ENCODE data around the gene PFN4.
"Not testable (repeated sequence)": the region's sequence is repeated elsewhere in the genome, so short reads cannot be mapped to it uniquely, and the experiment has no call there.

The PFN4 gene

DNA sequence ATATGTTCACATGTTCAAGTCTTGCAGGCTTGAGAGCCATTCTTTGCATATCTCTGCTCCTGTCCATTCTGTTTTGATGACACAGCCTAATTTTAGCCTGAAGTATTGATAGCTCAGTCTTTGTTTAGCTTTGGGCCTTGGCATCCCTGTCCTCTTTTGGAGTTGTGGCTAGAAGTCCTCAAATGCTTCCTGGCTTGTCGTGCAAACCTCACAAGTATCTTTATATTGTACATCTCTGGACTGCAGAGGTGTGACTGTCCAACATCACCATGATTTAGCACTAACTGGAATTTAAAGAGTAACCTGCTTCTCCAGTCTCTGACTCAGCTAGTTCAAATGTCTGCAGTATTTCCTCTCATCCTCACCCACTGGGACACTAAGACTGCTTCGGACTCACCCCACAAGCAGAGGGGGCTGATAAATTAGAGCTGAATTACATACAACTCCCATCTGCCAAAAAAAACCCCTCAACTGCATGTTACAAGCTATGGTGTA is 11.7 kb downstream of the PFN4 start:
- peak; percentile 57 for DNase-seq (ENCODE audit: low read depth)

DNA sequence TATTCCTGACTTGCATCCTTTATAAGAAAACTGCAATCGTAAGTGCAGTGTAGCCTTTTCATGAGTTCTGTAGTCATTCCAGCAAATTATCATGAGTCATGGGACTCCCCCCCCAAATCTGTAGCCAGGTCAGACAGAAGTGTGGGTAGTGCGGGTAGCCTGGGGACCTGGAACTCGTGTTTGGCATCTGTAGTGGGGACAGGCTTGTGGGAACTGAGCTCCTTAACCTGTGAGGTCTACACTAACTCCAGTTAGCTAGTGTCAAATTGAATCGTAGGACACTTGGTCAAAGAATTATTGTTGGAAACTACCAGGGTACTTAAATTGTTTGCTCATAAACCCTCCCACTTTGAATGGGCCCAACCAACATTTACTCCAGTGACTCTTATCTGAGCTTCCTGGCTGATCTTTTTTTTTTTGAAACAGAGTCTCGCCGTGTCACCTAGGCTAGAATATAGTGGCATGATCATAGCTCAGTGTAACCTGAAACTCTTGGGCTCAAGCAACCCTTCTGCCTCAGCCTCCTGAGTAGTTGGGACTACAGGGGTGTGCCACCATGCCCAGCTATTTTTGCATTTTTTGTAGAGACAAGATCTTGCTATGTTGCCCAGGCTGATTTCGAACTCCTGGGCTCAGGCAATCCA is 12.4 kb downstream of the PFN4 start:
- no peak for DNase-seq (ENCODE audit: low read depth)

DNA sequence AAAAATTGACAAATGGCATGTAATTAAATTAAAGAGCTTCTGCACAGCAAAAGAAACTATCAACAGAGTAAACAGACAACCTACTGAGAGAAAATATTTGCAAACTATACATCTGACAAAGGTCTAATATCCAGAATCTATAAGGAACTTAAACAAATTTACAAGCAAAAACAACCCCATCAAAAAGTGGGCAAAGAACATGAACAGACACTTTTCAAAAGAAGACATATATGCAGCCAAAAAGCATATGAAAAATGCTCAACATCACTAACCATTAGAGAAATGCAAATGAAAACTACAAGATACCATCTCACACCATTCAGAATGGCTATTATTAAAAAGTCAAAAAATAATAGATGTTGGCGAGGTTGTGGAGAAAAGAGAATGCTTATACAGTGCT is 13.7 kb downstream of the PFN4 start:
- not testable (repeated sequence) for DNase-seq (ENCODE audit: low read depth)

DNA sequence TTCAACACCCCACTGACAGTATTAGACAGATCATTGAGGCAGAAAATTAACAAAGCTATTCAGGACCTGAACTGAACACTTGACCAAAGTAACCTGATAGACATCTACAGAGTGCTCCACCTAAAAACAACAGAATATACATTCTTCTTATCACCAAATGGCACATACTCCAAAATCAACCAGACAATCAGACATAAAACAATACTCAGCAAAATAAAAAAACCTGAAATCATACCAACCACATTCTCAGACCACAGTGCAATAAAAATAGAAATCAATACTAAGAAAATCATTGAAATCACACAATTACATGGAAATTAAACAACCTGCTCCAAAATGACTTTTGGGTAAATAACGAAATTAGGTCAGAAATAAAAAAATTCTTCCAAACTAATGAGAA is 15.8 kb downstream of the PFN4 start:
- no peak for DNase-seq (ENCODE audit: low read depth)

DNA sequence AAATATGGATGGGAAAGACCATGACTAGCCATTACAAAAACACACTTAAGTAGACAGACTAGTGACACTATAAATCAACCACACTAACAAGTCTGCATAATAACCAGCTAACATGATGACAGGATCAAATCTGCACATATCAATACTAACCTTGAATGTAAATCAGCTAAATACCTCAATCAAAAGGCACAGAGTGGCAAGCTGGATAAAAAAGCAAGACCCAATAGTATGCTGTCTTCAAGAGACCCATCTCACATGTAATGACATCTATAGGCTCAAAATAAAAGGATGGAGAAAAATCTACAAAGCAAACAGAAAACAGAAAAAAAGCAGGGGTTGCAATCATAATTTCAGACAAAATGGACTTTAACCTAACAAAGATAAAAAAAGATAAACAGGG is 16.3 kb downstream of the PFN4 start:
- DNase-seq (ENCODE audit: low read depth): no peak

DNA sequence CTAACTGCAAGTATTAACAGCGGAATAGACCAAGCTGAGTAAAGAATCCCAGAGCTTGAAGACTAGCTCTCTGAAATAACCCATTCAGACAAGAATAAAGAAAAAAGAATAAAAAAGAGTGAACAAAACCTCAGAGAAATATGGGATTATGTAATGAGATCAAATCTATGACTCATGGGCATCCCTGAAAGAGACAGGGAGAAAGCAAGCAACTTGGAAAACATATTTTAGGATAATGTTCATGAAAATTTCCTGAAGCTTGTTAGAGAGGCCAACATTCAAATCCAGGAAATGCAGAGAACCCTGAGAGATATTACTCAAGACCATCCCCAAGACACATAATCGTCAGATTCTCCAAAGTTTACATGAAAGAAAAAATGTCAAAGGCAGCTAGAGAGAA is 17.3 kb downstream of the PFN4 start:
- DNase-seq (ENCODE audit: low read depth): peak; percentile 28

DNA sequence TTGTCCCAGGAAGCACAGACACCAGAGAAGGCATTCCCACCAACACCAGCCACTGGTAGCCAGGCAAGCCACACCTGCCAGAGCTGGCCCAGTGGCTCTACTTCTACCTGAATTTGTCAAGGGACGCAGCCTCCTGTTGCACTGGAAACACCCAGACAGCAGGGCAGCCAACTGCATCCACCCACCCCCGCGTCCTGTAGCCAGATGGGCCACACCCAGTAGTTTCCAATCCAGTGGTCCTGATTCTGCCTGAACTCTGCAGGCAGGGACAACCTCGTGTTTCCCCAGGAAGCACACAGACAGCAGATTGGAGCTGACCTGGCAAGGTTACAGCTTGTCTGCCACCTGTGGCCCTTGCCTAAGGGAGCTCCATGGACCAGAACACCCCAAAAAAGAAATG is 18.2 kb downstream of the PFN4 start:
- DNase-seq (ENCODE audit: low read depth): no peak

DNA sequence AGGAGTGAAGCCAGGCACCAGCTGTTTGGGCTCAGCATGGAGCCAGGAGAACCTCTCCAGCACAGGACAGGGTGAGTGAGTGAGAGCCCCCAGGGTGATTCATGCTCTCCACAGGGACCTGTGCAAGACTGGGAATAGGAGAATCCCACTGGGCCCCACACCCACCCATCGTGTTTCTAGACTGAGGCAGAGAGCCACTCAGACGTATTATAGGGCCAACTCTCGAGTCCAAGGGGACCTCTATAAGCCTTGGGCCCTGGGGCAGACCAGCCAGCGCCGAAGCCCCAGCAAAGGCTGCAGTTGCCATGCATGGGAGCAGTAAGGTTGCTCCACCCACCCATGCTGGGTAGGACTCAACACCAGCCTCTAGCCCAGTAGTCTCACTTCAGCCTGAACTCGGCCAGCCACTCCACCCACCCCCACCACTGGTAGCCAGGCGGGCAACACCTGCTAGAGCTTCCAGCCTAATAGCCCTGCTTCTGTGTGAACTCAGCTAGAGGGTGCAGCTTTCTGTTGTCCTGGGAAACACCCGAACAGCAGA is 19.0 kb downstream of the PFN4 start:
- DNase-seq (ENCODE audit: low read depth): no peak

DNA sequence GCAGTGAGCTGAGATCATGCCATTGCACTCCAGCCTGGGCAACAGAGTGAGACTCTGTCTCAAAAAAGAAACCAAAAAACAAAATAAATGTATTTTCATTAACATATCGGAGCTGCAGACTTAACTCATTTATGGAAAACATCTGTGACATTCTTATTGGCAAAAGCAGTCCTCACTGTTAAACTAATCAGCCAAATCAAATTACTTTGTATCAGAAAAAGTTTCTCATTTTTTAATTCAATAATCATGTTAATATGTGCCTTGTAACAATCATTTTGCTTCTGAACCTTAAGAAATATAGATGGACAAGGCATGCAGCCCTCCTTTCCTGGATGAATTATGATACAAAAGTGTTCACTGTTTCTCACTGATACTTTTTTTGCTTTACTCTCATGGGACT is 20.5 kb downstream of the PFN4 start:
- DNase-seq (ENCODE audit: low read depth): no peak

DNA sequence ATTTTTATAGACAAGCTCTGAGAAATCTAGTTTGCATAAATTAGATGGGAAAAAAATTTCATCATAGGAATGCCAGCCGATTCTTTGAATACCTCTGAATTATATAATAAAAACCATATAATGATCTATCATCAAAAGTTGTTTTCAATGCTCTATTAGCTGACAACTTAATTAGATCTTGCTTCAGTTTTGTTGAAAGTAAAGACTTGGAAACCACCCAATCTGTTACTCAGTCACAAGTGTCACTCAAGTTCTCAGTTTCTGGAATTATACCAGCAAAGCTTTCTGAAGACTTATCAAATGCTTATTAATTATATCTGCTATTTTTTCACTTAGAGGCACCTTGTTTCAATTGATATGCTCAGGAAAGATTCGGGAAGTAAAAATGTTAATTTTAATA is 21.1 kb downstream of the PFN4 start:
- DNase-seq (ENCODE audit: low read depth): no peak

DNA sequence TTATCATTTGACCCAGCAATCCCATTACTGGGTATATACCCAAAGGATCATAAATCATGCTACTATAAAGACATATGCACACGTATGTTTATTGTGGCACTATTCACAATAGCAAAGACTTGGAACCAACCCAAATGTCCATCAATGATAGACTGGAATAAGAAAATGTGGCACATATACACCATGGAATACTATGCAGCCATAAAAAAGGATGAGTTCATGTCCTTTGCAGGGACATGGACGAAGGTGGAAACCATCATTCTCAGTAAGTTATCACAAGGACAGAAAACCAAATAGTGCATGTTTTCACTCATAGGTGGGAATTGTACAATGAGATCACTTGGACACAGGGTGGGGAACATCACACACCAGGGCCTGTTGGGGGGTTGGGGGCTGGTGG is 22.4 kb downstream of the PFN4 start:
- not testable (repeated sequence) for DNase-seq (ENCODE audit: low read depth)

DNA sequence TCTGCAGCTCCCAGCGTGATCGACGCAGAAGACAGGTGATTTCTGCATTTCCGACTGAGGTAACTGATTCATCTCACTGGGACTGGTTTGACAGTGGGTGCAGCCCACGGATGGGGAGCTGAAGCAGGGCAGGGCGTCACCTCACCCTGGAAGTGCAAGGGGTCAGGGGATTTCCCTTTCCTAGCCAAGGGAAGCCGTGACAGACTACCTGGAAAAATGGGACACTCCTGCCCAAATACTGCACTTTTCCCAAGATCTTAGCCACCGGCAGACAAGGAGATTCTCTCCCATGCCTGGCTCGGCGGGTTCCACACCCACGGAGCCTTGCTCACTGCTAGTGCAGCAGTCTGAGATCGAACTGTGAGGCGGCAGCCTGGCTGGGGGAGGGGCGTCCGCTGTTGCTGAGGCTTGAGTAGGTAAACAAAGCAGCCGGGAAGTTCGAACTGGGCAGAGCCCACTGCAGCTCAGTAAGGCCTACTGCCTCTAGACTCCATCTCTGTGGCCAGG is 27.9 kb downstream of the PFN4 start:
- not testable (repeated sequence) for DNase-seq (ENCODE audit: low read depth)

DNA sequence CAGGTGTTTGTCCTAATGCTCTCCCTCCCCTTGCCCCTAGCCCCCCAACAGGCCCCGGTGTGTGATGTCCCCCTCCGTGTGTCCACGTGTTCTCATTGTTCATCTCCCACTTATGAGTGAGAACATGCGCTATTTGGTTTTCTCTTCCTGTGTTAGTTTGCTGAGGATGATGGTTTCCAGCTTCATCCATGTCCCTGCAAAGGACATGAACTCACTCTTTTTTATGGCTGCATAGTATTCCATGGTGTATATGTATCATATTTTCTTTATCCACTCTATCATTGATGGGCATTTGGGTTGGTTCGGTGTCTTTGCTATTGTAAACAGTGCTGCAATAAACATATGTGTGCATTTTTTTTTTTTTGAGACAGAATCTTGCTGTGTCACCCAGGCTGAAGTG is 29.9 kb downstream of the PFN4 start:
- DNase-seq (ENCODE audit: low read depth): not testable (repeated sequence)

DNA sequence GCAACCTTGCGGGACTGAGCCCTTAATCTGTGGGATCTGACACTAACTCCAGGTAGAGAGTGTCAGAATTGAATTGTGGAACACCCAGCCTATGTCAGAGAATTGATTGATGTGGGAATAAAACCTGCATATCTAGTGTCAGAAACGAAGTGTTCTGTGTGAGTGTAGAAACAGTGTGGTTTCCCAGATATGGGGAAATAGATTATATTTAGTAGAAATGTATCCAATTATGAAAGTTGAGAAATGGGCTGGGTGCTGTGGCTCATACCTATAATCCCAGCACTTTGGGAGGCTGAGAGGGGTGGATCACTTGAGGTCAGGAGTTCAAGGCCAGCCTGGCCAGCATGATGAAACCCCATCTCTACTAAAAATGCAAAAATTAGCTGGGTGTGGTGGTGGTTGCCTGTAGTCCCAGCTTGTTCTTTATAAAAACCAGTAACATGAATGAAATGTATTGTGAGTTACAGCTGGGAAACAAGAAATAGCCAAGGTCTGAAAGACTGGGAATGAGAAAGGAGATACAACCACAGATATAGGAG is 34.2 kb downstream of the PFN4 start:
- peak; percentile 20 for DNase-seq (ENCODE audit: low read depth)

DNA sequence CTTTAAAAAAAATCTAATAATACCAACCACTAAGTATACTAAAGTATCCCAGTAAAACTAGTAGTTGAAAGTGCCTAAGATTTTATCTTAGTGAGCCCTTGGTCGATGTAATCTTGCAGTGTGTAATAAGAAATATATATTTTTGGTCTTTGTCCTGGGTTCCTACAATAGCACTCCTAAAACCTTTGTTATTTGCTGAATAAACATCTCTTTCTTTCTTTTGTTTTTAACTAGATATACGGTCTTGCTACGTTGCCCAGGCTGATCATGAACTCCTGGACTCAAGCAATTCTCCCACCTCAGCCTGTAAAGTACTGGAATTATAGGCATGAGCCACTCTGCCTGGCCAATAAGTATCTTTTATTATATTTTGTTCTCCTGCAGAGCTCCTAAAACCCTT is 36.1 kb downstream of the PFN4 start:
- no peak for DNase-seq (ENCODE audit: low read depth)

DNA sequence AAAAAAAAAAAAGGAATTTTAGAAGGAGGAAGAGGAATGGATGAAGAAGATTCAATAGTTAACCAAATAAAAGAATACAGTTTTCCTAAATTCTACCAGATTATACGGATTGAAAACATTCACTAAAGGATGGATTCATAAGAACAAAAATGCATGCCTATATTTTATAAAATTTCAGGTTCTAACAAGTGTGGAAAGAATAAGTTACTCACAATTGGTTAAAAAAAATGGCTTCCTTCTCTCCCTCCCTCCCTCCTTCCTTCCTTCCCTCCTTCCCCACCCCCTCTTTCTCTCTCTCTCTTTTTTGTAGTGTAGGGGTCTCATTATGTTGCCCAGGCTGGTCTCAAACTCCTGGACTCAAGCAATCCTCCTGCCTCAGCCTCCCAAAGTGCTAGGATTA is 36.9 kb downstream of the PFN4 start:
- DNase-seq (ENCODE audit: low read depth): no peak

DNA sequence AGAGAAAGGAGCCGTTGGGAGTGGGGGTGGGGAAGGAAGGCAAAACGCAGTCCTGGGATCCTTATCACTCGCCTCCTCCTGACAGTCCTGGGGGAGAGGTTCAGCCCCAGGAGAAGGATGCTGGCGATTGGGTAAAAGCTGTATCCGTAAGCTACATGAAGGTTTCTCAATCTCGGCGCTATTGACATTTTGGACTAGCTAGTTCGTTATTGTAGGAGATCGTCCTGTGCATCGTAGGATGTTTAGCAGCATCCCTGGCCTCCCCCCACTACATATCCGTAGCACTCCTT is 38.0 kb downstream of the PFN4 start:
- peak; percentile 53 for DNase-seq (ENCODE audit: low read depth)

DNA sequence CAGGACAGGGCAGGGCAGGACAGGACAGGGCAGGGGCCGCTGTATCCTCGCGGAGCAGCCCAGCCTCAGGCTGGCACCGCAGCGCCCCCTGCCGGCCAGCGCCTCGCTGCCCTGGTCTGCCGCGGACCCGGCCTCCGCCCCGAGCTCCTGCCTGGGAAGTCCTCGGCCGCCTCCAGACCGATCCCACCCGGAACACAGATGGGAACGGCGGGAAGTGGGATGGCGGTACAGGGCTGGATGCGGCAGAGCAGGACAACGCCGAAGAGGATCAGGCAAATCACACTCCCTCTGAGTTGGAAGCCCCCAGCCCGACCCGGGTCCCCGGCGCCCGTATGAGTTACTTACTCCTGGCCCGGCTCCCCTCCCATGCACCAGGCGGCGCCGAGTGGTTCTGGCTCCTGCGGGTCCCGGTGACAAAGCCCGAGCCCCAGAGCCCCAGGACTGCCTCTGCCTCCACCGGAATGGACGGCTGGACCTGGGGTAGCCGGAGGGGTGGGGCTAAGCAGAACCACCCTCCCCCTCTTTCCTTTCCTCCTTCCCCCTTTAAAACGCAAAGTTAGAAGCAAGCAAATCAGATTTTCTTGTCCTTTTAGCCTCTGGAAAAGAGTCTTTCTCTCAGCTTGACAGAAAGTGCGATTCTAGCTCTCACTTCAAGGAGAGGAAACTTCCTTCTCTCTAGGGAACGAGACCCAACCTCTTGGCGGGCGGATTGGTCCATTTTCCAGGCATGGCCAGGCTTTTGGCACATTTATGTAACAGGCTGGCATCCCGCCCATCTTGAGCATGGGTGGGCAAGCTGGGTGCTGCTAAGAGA is 38.5 kb downstream of the PFN4 start, which contains the start of gene TP53I3:
Gene TP53I3 (minus strand): TSS at position 449 of the 814 bp plus-strand sequence. CDS start 508 bp downstream, outside the sequence.
- DNase-seq (ENCODE audit: low read depth): peak; percentile 90

DNA sequence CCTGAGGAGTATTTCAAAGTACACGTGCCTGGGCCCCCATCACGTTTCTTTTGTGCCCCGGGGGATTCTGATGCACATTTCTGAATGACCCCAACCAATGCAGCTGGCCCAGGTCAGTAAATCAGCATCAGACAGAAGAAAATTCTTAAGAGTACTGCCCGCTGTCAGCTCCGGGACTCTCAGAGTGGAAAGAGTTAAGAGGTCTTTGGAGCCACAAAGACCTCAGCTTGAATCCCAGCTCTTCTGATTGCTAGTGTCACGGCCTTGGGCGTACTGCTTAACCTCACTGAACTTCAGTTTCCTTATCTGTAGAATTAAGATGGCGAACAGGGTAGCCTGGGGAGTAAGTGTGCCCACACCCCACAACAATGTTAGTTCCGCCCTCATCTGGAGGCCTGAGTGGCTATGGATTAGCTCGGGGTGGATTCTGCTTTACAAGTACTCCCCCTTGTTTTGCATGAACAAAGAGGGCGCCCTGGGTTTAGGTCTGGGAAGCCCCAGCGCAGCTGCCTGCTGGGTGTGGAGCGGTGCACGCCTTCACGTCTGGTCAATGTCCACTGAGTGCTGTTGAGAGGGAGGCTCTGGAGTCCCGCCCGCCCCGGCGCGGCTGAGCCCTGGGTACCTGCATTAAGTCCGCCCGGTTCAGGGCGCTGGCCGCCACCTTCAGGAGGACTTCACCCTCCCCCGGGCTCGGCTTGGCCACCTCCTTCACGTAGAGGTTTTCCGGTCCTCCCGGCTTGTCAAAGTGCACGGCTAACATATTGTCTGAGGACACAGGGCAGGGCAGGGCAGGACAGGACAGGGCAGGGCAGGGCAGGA is 39.4 kb downstream of the PFN4 start:
- DNase-seq (ENCODE audit: low read depth): peak; percentile 79

DNA sequence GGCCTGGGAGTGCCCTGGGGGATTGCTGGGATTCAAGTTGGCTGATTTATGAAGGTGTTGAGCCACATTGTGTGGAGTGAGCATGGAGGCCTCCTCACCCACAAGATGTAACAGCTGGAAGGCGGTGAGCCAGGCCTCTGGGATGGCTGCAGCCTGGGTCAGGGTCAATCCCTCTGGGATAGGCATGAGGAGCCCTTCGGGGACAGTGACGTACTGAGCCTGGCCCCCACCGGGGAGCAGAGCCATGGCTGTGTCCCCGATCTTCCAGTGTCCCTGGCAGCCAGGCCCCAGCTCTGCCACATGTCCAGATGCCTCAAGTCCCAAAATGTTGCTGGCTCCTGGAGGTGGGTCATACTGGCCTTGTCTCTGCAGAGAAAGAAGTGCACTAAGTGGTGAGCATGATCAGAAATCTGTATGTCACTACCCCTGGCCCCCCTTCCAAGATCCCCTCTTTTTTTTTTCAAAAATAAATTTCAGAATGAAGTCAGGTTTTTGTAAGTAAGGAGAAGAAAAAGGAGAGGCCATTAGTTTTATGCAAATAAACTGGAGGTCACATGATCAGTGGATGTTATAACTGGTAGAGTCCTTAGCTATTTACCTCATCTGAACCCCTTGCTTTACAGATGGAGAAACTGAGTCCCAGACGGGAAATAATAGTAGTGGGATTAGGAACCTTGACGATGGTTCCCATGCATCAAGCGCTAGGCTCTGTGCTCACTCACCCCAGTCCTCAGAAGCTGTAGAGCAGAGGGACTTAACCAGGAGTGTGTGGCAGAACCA is 40.2 kb downstream of the PFN4 start:
- DNase-seq (ENCODE audit: low read depth): no peak

DNA sequence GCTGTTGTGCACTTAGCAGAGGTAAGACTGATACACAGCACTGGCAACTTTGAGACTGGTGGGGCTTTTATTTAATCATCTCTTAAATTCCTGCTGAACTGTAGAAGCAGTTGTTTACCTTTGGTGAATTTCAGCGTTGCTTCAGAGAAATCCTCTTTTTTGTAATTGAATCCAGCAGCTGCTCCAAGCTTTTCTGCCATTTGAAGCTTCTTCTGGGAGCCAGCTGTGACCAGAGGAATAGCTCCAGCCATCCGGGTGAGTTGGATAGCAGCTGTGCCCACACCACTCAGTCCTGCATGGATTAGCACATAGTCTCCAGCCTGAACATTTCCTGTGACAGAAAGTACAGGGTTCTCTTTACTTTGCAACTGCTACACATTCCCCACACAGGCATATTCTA is 42.4 kb downstream of the PFN4 start:
- no peak for DNase-seq (ENCODE audit: low read depth)
